Lower leg skin (tissue), 4 donors: ENCODE results near the gene RAD51B. TPM values are rescaled to one million over a fixed set of nuclear protein-coding genes. Genes with fewer than 3 reads are reported as not detected.

Source experiments
- DNase-seq, 2 donors: peaks; one replicate each; pipeline ENCODE4 v3.0.0-alpha.2; 2019; ENCODE audit warnings: low spot score in 2 of 2
- H3K4me3 ChIP-seq: fragments of 200-600 bp; sonication (generic); 2 replicates; pipeline ENCODE4 v1.5.1; 2017; ENCODE audit warnings: mild to moderate bottlenecking, low read depth; ENCODE audit not compliant: poor library complexity, severe bottlenecking
- POLR2A ChIP-seq, 2 donors: fragments of 450-650 bp; IDR thresholded peaks; one replicate each; pipeline ENCODE4 v1.6.1; 2016 to 2017; ENCODE audit warnings: antibody characterized with exemption in 2 of 2, mild to moderate bottlenecking in 1 of 2, moderate library complexity in 1 of 2
- WGBS, 2 donors: methylation state at CpG; one replicate each; pipeline ENCODE4 v1.1.5; 2018; 5-methylcytosine and 5-hydroxymethylcytosine counted together
- intact Hi-C: fragments of 100-400 bp; cut with DNase I; formaldehyde crosslinking; loops from one replicate; pipeline ENCODE4 v1.15.0; 2023; ENCODE audit warnings: low total_unique reads
- total RNA-seq, 4 donors: library from RNA; depleted of rRNA; stranded (reverse); fragments of >200 nt; gene quantifications; one replicate each; pipeline ENCODE4 v1.1.0, GENCODE V29; 2016
- TF ChIP-seq, protein P1 (sequence below), 3 donors: fragments of 450-650 bp; IDR thresholded peaks; one replicate each; pipeline ENCODE4 v1.5.1; 2016; ENCODE audit warnings: antibody characterized with exemption in 3 of 3, mild to moderate bottlenecking in 3 of 3, moderate library complexity in 2 of 3

RAD51B gene
- total RNA-seq, 4 donors from 2014 or later, result 6.1 to 27.2 (median 13.6) TPM

DNA sequence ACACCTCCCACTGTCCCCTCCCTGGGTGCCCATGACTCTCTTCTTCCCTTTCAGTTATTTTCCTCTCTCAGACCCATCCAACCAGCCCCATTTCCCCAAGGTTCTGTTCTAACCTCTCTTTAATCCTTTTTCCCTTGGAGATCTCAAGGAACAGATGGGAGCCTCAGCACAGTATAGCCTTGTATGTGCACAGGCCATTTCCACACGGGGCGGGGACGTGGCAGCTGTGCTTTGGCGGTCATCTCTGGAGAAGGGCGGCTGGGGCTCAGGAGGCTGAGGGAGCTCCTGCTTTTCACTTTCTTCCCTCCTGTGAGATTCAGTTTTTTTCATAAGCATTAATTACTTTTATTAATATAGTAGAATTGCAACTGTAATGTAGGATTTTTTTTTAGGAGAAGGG, 761.1 kb downstream of the RAD51B start:
- TF ChIP-seq POLR2A (IDR thresholded peaks at IDR 0.05), result no peak
- TF ChIP-seq, protein P1, sequence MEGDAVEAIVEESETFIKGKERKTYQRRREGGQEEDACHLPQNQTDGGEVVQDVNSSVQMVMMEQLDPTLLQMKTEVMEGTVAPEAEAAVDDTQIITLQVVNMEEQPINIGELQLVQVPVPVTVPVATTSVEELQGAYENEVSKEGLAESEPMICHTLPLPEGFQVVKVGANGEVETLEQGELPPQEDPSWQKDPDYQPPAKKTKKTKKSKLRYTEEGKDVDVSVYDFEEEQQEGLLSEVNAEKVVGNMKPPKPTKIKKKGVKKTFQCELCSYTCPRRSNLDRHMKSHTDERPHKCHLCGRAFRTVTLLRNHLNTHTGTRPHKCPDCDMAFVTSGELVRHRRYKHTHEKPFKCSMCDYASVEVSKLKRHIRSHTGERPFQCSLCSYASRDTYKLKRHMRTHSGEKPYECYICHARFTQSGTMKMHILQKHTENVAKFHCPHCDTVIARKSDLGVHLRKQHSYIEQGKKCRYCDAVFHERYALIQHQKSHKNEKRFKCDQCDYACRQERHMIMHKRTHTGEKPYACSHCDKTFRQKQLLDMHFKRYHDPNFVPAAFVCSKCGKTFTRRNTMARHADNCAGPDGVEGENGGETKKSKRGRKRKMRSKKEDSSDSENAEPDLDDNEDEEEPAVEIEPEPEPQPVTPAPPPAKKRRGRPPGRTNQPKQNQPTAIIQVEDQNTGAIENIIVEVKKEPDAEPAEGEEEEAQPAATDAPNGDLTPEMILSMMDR (IDR thresholded peaks at IDR 0.05), result no peak
- 77 to 81% methylated on average over 5 of the region's 5 CpGs for WGBS, 2 donors
- no peak for DNase-seq
- intact Hi-C loops, result no loop called here
- H3K4me3 ChIP-seq, result no peak overlapping the region

DNA sequence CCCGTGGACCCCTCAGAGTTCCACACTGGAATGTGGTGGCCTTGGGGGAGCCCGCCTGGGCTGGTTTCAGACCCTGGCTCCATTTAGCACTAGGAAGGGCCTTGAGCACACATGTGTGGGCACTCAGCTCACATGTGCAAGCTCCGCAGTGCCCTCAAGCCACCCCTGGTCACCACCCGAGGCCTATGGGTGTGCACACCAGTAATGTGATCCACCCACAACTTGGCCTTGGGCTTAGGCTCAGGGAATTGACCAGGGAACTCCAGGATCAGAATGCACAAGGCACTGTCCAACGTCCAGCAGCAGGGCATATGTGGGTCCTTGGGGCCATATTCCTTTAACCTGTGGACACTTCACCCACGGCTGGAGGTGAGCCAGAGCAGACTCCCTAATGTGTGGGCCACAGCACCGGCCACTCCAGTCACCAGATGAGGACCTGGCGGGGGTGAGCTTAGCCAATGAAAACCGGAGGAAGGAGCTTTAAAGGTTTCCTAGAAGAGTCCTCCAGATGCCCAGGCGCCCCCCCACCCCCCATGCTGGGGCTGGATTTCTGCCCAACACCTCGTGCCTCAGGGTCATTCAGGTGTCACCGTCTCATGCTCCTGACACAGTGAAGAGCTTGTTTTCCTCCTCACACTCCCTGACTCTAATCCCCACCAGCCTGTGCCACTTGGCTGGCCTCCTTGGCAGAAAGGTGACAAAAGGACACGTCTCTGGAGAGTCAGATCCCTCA, 764.1 kb downstream of the RAD51B start:
- H3K4me3 ChIP-seq, result no peak overlapping the region
- TF ChIP-seq, protein P1 (IDR thresholded peaks at IDR 0.05), result no peak
- TF ChIP-seq POLR2A (IDR thresholded peaks at IDR 0.05), result no peak
- WGBS, 2 donors, result 64 to 78% methylated on average over 13 of the region's 13 CpGs

DNA sequence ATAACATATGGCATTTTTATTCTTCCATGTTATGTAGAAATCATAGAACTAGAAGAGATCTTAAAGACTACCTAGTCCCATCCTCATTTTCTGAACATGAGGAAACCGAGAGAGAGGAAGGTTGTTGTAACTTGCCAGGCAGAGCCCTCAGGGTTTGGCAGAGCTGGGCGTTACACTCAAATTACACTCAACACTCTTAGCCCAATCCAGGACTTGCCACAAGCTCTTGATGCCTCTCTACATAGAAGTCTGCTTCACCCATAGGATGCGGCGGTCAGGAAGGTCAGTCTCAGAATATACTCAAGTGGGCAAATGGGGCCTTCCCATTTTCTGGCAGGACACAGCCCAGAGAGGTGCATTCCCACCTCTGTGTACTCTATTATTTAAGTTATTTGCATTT, 765.2 kb downstream of the RAD51B start:
- peak in 1 of 2 donors; percentile 62 for DNase-seq
- no peak overlapping the region for H3K4me3 ChIP-seq
- no peak for TF ChIP-seq POLR2A (IDR thresholded peaks at IDR 0.05)
- TF ChIP-seq, protein P1 (IDR thresholded peaks at IDR 0.05), result no peak
- WGBS, 2 donors, result 54 to 70% methylated on average over 4 of the region's 4 CpGs
- intact Hi-C loops, result no loop called here

More for the DNA sequence above, 764.1 kb downstream of the RAD51B start:
- intact Hi-C loops, result no loop called here
- DNase-seq, result no peak

DNA sequence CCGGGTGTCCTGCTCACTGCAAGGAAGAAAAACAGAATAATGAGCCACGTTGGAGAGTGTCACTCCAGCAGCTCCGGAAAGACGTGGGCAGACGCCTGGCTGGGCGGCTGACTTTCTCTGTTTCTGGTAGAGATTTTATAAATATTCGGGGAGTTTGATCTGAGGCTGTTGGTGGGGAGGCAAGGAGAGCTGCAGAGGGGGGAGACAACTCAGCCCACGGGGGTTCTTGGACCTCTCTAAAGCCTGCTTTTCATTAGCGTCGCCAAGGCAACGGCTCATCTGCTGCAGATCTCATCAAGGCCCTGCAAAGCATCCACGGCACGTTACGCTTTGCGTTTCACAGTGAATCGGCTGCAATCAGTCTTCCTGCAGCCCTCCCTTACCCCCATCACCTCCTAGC, 766.1 kb downstream of the RAD51B start:
- intact Hi-C loops, result no loop called here
- no peak for DNase-seq
- TF ChIP-seq POLR2A (IDR thresholded peaks at IDR 0.05), result no peak
- TF ChIP-seq, protein P1 (IDR thresholded peaks at IDR 0.05), result no peak
- WGBS, 2 donors, result 64 to 68% methylated on average over 16 of the region's 16 CpGs
- no peak overlapping the region for H3K4me3 ChIP-seq

DNA sequence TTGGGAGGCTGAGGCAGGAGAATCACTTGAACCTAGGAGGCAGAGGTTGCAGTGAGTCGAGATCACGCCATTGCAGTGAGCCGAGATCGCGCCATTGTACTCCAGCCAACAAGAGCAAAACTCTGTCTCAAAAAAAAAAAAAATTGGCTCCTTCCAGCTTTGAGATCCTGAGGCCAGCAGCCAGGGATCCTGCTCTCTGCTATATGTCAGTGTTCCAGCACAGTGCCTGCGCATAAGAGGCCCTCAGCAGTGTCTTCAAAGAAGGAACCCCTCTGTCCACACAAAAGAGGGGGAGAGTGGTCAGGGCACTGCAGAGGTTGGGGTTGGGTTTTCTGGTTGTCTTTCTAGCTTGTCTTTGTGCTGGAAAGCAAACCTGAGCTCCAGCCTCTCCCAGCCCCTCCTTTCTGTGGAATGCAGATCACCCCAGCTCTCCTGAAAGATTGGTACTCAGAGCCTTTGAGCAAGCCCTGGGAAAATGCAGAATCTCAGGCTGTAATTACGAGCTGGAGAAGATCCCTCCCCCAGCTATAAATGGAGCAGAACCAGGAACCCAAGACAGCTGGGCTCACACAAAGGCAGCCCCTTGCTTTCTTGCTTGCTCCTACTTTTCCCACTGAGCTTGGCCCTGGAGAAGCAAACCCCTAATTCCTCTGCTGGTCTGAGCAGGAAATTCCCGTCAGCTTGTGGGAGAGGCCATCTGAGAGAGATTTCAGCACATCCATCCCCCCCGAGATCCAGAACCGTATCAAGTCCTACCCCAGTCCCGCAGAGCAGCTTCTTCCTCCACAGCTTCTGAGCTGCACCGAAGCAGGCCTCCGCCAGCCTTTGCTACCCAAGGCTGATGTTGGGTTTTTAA, 767.5 kb downstream of the RAD51B start:
- no peak overlapping the region for H3K4me3 ChIP-seq
- DNase-seq, result no peak
- intact Hi-C loops, result no loop called here
- 48 to 54% methylated on average over 13 of the region's 13 CpGs for WGBS, 2 donors
- no peak for TF ChIP-seq POLR2A (IDR thresholded peaks at IDR 0.05)
- TF ChIP-seq, protein P1 (IDR thresholded peaks at IDR 0.05), result no peak
